Lower leg skin (tissue), 3 donors: ENCODE measurements around the gene NOTCH2.

ENCODE experiments used
- CTCF ChIP-seq, 3 donors: fragments of 450-650 bp; IDR thresholded peaks; one replicate each; pipeline ENCODE4 v1.5.1; 2016; ENCODE audit warnings: antibody characterized with exemption in 3 of 3, mild to moderate bottlenecking in 3 of 3, moderate library complexity in 2 of 3
- POLR2A ChIP-seq, 2 donors: fragments of 450-650 bp; IDR thresholded peaks; one replicate each; pipeline ENCODE4 v1.6.1; 2016 to 2017; ENCODE audit warnings: antibody characterized with exemption in 2 of 2, mild to moderate bottlenecking in 1 of 2, moderate library complexity in 1 of 2

GRCh38 chr1:119919241-119919640 lies 150.2 kb downstream of the NOTCH2 start:
- TF ChIP-seq POLR2A (IDR thresholded peaks at IDR 0.05): no peak
- no peak for TF ChIP-seq CTCF (IDR thresholded peaks at IDR 0.05)
